ENCODE measurements around the gene SLC25A42.

DNA sequence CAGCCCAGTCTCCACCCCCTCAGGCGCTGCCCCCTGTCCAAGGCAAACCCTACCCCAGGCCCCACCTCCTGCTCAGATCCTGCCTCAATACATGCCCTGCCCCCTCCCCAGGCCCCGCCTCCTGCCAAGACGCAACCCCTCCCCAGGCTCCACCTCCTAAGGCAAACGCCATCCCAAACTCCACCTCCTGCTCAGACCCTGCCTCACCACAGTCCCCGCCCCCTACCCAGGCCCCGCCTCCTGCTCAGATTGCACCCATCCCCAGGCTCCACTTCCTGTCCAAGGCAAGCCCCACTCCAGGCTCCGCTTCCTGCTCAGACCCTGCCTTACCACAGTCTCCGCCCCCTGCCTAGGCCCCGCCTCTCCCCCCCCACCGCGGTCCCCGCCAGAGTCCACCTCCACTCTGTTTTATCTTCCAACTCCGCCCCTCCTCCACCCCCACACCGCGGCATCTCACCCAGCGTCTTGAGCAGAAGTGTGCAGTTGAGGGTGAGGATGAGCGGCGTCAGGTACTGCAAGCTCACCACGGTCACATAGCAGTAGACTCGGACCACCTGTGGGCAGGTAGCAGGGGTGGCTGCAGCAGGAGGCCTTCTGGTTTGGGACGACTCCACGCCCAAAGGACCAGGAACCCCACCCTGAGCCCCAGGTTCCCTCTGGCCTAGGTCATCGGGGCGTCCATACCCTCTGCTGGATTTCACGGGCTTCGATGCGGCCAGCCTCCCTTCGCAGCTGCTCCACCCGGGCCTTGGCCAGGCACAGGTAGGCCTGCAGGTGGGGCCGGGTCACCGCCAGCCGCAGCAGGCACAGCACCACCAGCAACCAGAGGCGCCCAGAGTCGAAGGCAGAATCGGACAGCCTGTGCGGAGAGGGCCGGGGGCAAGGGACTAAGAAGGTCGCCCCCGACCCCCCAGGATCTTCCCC, 56.8 kb downstream of the SLC25A42 start:
- TF ChIP-seq EZH2 (IDR thresholded peaks at IDR 0.05; ENCODE audit: low read length, unreplicated experiment): no peak
- TF ChIP-seq, protein P1, sequence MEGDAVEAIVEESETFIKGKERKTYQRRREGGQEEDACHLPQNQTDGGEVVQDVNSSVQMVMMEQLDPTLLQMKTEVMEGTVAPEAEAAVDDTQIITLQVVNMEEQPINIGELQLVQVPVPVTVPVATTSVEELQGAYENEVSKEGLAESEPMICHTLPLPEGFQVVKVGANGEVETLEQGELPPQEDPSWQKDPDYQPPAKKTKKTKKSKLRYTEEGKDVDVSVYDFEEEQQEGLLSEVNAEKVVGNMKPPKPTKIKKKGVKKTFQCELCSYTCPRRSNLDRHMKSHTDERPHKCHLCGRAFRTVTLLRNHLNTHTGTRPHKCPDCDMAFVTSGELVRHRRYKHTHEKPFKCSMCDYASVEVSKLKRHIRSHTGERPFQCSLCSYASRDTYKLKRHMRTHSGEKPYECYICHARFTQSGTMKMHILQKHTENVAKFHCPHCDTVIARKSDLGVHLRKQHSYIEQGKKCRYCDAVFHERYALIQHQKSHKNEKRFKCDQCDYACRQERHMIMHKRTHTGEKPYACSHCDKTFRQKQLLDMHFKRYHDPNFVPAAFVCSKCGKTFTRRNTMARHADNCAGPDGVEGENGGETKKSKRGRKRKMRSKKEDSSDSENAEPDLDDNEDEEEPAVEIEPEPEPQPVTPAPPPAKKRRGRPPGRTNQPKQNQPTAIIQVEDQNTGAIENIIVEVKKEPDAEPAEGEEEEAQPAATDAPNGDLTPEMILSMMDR (conservative IDR thresholded peaks at IDR 0.05; ENCODE audit: low read depth, low read length): no peak
- no peak for TF ChIP-seq EZH2phosphoT487 (IDR thresholded peaks at IDR 0.05; ENCODE audit: borderline replicate concordance, low read length)
